Stimulated activated naive B cell treated with anti-CD40 and anti-IgM and Interleukin-4, amounts not matched to agents 10 μg/mL and 1 μg/mL and 100 μg/mL, for 72 hours (primary cell): ENCODE data around the gene MIA3.

Experiments
- ATAC-seq, 2 donors: fragments of 150-1000 bp; cut with Tn5 transposase; replicated peaks; 2 replicates each; pipeline ENCODE4 v1.10.0; 2021; ENCODE audit warnings: moderate library complexity in 1 of 2
- DNase-seq: peaks from one replicate; pipeline ENCODE4 v3.0.0; 2021
- H3K27ac Mint-ChIP-seq: one replicate; pipeline ENCODE4 v1.8.0; 2022; ENCODE audit warnings: mild to moderate bottlenecking, mixed read lengths
- H3K27me3 Mint-ChIP-seq, 2 donors: one replicate each; pipeline ENCODE4 v1.8.0; 2022; ENCODE audit warnings: mixed read lengths in 2 of 2
- H3K36me3 Mint-ChIP-seq, 2 donors: one replicate each; pipeline ENCODE4 v1.8.0; 2022; ENCODE audit warnings: mixed read lengths in 2 of 2, mild to moderate bottlenecking in 1 of 2
- H3K4me1 Mint-ChIP-seq, 2 donors: one replicate each; pipeline ENCODE4 v1.8.0; 2022; ENCODE audit warnings: mixed read lengths in 2 of 2, mild to moderate bottlenecking in 1 of 2
- H3K4me3 Mint-ChIP-seq, 2 donors: one replicate each; pipeline ENCODE4 v1.8.0; 2022; ENCODE audit warnings: mild to moderate bottlenecking in 2 of 2, mixed read lengths in 2 of 2, moderate library complexity in 1 of 2
- H3K9me3 Mint-ChIP-seq, 2 donors: one replicate each; pipeline ENCODE4 v1.8.0; 2022; ENCODE audit warnings: mixed read lengths in 2 of 2, mild to moderate bottlenecking in 1 of 2

The MIA3 gene

GRCh38 chr1:222618001-222618879 lies at the start of gene MIA3:
Gene MIA3 (plus strand): TSS chr1:222618097. CDS start chr1:222618111, 14 bp downstream.
- Mint-ChIP-seq H3K27ac (peak within 1 kb of the TSS; percentile 96), H3K4me3 (peak within 1 kb of the TSS; percentile 93), H3K9me3 (no peaks in the 10 kb centered on the region), H3K4me1 (peaks cover 21 to 27% of the 10 kb centered on the region in 2 donors), H3K27me3 (peaks cover 12 to 19% of the 10 kb centered on the region in 2 donors), H3K36me3 (peaks cover 7 to 18% of the 10 kb centered on the region in 2 donors)
- ATAC-seq (peak; percentile 67 to 71), DNase-seq (peak; percentile 4)

- Mint-ChIP-seq H3K36me3 (peaks cover 48 to 79% of the 10 kb centered on the region in 2 donors), H3K27me3 (no peaks in the 10 kb centered on the region), H3K4me3 (no peak overlapping the region), H3K27ac (peak overlapping the region; percentile 60), H3K9me3 (peaks cover 3 to 8% of the 10 kb centered on the region in 2 donors), H3K4me1 (peaks cover 14 to 33% of the 10 kb centered on the region in 2 donors)
- DNase-seq (no peak), ATAC-seq (no peak)
These were observed 47.1 kb upstream of the MIA3 start for GRCh38 chr1:222570837-222571236.

- H3K9me3 Mint-ChIP-seq: peaks cover 2 to 5% of the 10 kb centered on the region in 2 donors
- H3K36me3 Mint-ChIP-seq: peaks cover 51 to 73% of the 10 kb centered on the region in 2 donors
- peaks cover 34 to 41% of the 10 kb centered on the region in 2 donors for H3K4me1 Mint-ChIP-seq
- no peak for ATAC-seq
- DNase-seq: no peak
- H3K4me3 Mint-ChIP-seq: no peak overlapping the region
- H3K27ac Mint-ChIP-seq: no peak overlapping the region
- H3K27me3 Mint-ChIP-seq: no peaks in the 10 kb centered on the region
These were observed 38.6 kb upstream of the MIA3 start for GRCh38 chr1:222579316-222579715.

GRCh38 chr1:222582099-222582774 lies 35.7 kb upstream of the MIA3 start:
- Mint-ChIP-seq H3K4me1 (peaks cover 35 to 63% of the 10 kb centered on the region in 2 donors), H3K4me3 (peak overlapping the region; percentile 14 to 39), H3K27me3 (no peaks in the 10 kb centered on the region), H3K9me3 (peaks cover 2 to 5% of the 10 kb centered on the region in 2 donors), H3K27ac (peak overlapping the region; percentile 76), H3K36me3 (peaks cover 35 to 62% of the 10 kb centered on the region in 2 donors)
- ATAC-seq (peak; percentile 64 to 66), DNase-seq (no peak)

- H3K27me3 Mint-ChIP-seq: no peaks in the 10 kb centered on the region
- H3K9me3 Mint-ChIP-seq: peaks cover 2 to 5% of the 10 kb centered on the region in 2 donors
- peak overlapping the region; percentile 65 to 69 for H3K4me3 Mint-ChIP-seq
- ATAC-seq (peak; percentile 93 to 95), DNase-seq (peak; percentile 32)
- peak overlapping the region; percentile 76 for H3K27ac Mint-ChIP-seq
- H3K4me1 Mint-ChIP-seq: peaks cover 36 to 71% of the 10 kb centered on the region in 2 donors
- peaks cover 29 to 57% of the 10 kb centered on the region in 2 donors for H3K36me3 Mint-ChIP-seq
These were observed 34.8 kb upstream of the MIA3 start for GRCh38 chr1:222583079-222583478.

- no peak overlapping the region for H3K4me3 Mint-ChIP-seq
- H3K27me3 Mint-ChIP-seq: no peaks in the 10 kb centered on the region
- H3K9me3 Mint-ChIP-seq: peaks cover 2 to 5% of the 10 kb centered on the region in 2 donors
- H3K36me3 Mint-ChIP-seq: peaks cover 17 to 34% of the 10 kb centered on the region in 2 donors
- H3K27ac Mint-ChIP-seq: peak overlapping the region; percentile 56
- peaks cover 35 to 75% of the 10 kb centered on the region in 2 donors for H3K4me1 Mint-ChIP-seq
- no peak for DNase-seq
- no peak for ATAC-seq
These were observed 31.1 kb upstream of the MIA3 start for GRCh38 chr1:222586842-222587241.

- no peaks in the 10 kb centered on the region for H3K27me3 Mint-ChIP-seq
- H3K27ac Mint-ChIP-seq: no peak overlapping the region
- H3K4me3 Mint-ChIP-seq: peak overlapping the region in 1 of 2 donors; percentile 11
- peaks cover 25 to 63% of the 10 kb centered on the region in 2 donors for H3K4me1 Mint-ChIP-seq
- H3K36me3 Mint-ChIP-seq: peaks cover 10 to 22% of the 10 kb centered on the region in 2 donors
- ATAC-seq (no peak), DNase-seq (no peak)
- H3K9me3 Mint-ChIP-seq: peaks cover 2% of the 10 kb centered on the region in 2 donors
These were observed 29.8 kb upstream of the MIA3 start for GRCh38 chr1:222588135-222588534.

- peak; percentile 100 for ATAC-seq
- Mint-ChIP-seq H3K27me3 (no peaks in the 10 kb centered on the region), H3K9me3 (no peaks in the 10 kb centered on the region), H3K4me1 (peaks cover 22 to 49% of the 10 kb centered on the region in 2 donors), H3K36me3 (peaks cover 4 to 18% of the 10 kb centered on the region in 2 donors), H3K4me3 (peak within 1 kb of the TSS; percentile 94 to 99), H3K27ac (peak within 1 kb of the TSS; percentile 98)
- peak; percentile 80 for DNase-seq
These were observed 28.2 kb upstream of the MIA3 start, which contains the start of gene TAF1A for GRCh38 chr1:222589462-222590302. Gene TAF1A (minus strand): TSS chr1:222589933.

- H3K36me3 Mint-ChIP-seq: peaks cover 4 to 13% of the 10 kb centered on the region in 2 donors
- no peak overlapping the region for H3K4me3 Mint-ChIP-seq
- DNase-seq (no peak), ATAC-seq (no peak)
- no peak overlapping the region for H3K27ac Mint-ChIP-seq
- H3K27me3 Mint-ChIP-seq: no peaks in the 10 kb centered on the region
- H3K9me3 Mint-ChIP-seq: no peaks in the 10 kb centered on the region
- H3K4me1 Mint-ChIP-seq: peaks cover 11 to 31% of the 10 kb centered on the region in 2 donors
These were observed 25.7 kb upstream of the MIA3 start for GRCh38 chr1:222592171-222592570.

- peaks cover 4 to 6% of the 10 kb centered on the region in 2 donors for H3K4me1 Mint-ChIP-seq
- H3K36me3 Mint-ChIP-seq: peaks cover 2 to 9% of the 10 kb centered on the region in 2 donors
- H3K27me3 Mint-ChIP-seq: no peaks in the 10 kb centered on the region
- H3K27ac Mint-ChIP-seq: no peak overlapping the region
- no peak for ATAC-seq
- no peaks in the 10 kb centered on the region for H3K9me3 Mint-ChIP-seq
- DNase-seq: no peak
- no peak overlapping the region for H3K4me3 Mint-ChIP-seq
These were observed 23.1 kb upstream of the MIA3 start for GRCh38 chr1:222594789-222595188.

GRCh38 chr1:222596696-222597095 lies 21.2 kb upstream of the MIA3 start:
- no peak overlapping the region for H3K4me3 Mint-ChIP-seq

GRCh38 chr1:222600281-222600680 lies 17.6 kb upstream of the MIA3 start:
- Mint-ChIP-seq H3K27me3 (no peaks in the 10 kb centered on the region), H3K36me3 (peaks cover 3 to 13% of the 10 kb centered on the region in 2 donors), H3K4me3 (no peak overlapping the region), H3K27ac (no peak overlapping the region), H3K4me1 (peaks cover 0 to 5% of the 10 kb centered on the region in 2 donors), H3K9me3 (no peaks in the 10 kb centered on the region)
- no peak for DNase-seq
- peak; percentile 41 to 50 for ATAC-seq

More at GRCh38 chr1:222596696-222597095, 21.2 kb upstream of the MIA3 start:
- Mint-ChIP-seq H3K36me3 (peaks cover 5 to 13% of the 10 kb centered on the region in 2 donors), H3K27me3 (no peaks in the 10 kb centered on the region), H3K4me1 (peaks cover 0 to 5% of the 10 kb centered on the region in 2 donors), H3K27ac (no peak overlapping the region), H3K9me3 (no peaks in the 10 kb centered on the region)
- no peak for DNase-seq
- no peak for ATAC-seq

- H3K4me1 Mint-ChIP-seq: peaks cover 0 to 5% of the 10 kb centered on the region in 2 donors
- no peaks in the 10 kb centered on the region for H3K27me3 Mint-ChIP-seq
- DNase-seq (no peak), ATAC-seq (no peak)
- H3K36me3 Mint-ChIP-seq: peaks cover 3 to 5% of the 10 kb centered on the region in 2 donors
- no peak overlapping the region for H3K27ac Mint-ChIP-seq
- H3K4me3 Mint-ChIP-seq: no peak overlapping the region
- no peaks in the 10 kb centered on the region for H3K9me3 Mint-ChIP-seq
These were observed 16.6 kb upstream of the MIA3 start for GRCh38 chr1:222601257-222601656.
